Neural cell (in vitro differentiated cells): ENCODE measurements around the gene ZNF512B.

Source experiments
- CTCF ChIP-seq: fragments of 450-650 bp; IDR thresholded peaks from 2 replicates; pipeline ENCODE4 v1.5.1; 2014; ENCODE audit warnings: antibody characterized with exemption, mild to moderate bottlenecking, moderate library complexity; ENCODE audit not compliant: poor library complexity, severe bottlenecking
- EZH2 ChIP-seq: fragments of 200-600, 300-800 bp; shearing (Covaris generic), sonication (generic); IDR thresholded peaks from 2 replicates; pipeline ENCODE4 v1.6.1; 2014; ENCODE audit warnings: antibody characterized with exemption, low read length, borderline replicate concordance, mild to moderate bottlenecking; ENCODE audit not compliant: insufficient read depth, poor library complexity, severe bottlenecking
- POLR2AphosphoS5 ChIP-seq: IDR thresholded peaks from 2 replicates; pipeline ENCODE4 v1.6.1; 2012
- RAD21 ChIP-seq: fragments of 450-650 bp; conservative IDR thresholded peaks from 2 replicates; pipeline ENCODE4 v1.6.1; 2014; ENCODE audit warnings: antibody characterized with exemption, mild to moderate bottlenecking, moderate library complexity
- REST ChIP-seq: IDR thresholded peaks from 2 replicates; pipeline ENCODE4 v1.6.1; 2012; ENCODE audit warnings: borderline replicate concordance
- SMC3 ChIP-seq: fragments of 450-650 bp; conservative IDR thresholded peaks from 2 replicates; pipeline ENCODE4 v1.6.1; 2014; ENCODE audit warnings: antibody characterized with exemption, mild to moderate bottlenecking, moderate library complexity; ENCODE audit not compliant: poor library complexity

- TF ChIP-seq CTCF = no peak
- no peak for TF ChIP-seq POLR2AphosphoS5
- no peak for TF ChIP-seq SMC3
- TF ChIP-seq REST = no peak
- no peak for TF ChIP-seq RAD21
- no peak for TF ChIP-seq EZH2
Observed at GRCh38 chr20:63966944-63967322, 2.8 kb downstream of the ZNF512B start.
